Measurements from ENCODE around the gene TCFL5.

GRCh38 chr20:62797671-62798532 lies 63.7 kb downstream of the TCFL5 start:
- TF ChIP-seq CTCF (IDR thresholded peaks at IDR 0.05) (no peak), POLR2A (IDR thresholded peaks at IDR 0.05) (no peak)
